Stimulated activated CD8-positive, alpha-beta memory T cell treated with anti-CD3 and anti-CD28 coated beads, Interleukin-4, amount 100 ng/mL, for 24 hours (primary cell): ENCODE measurements around the gene AXL.

ENCODE experiments used
- DNase-seq: peaks from one replicate; pipeline ENCODE4 v3.0.0-alpha.2; 2020; ENCODE audit warnings: low read depth

AXL gene

GRCh38 chr19:41235480-41235879 is 16.5 kb downstream of the AXL start:
- no peak for DNase-seq

GRCh38 chr19:41238244-41238643 is 19.2 kb downstream of the AXL start:
- no peak for DNase-seq

GRCh38 chr19:41239363-41239762 is 20.3 kb downstream of the AXL start:
- DNase-seq = no peak

GRCh38 chr19:41239961-41240574 is 21.0 kb downstream of the AXL start:
- no peak for DNase-seq

GRCh38 chr19:41241859-41242258 is 22.8 kb downstream of the AXL start:
- no peak for DNase-seq

GRCh38 chr19:41244117-41244516 is 25.1 kb downstream of the AXL start:
- DNase-seq = no peak

GRCh38 chr19:41245843-41246242 is 26.8 kb downstream of the AXL start:
- no peak for DNase-seq

- DNase-seq = no peak
These were observed 29.9 kb downstream of the AXL start for GRCh38 chr19:41248895-41249294.

- DNase-seq = no peak
These were observed 30.8 kb downstream of the AXL start for GRCh38 chr19:41249707-41250423.

- no peak for DNase-seq
These were observed 34.6 kb downstream of the AXL start for GRCh38 chr19:41253660-41254059.

GRCh38 chr19:41255171-41255570 is 36.1 kb downstream of the AXL start:
- no peak for DNase-seq

- DNase-seq = no peak
These were observed 42.6 kb downstream of the AXL start for GRCh38 chr19:41261474-41262190.

- DNase-seq = peak; percentile 56
These were observed 44.2 kb downstream of the AXL start for GRCh38 chr19:41263042-41263849.

GRCh38 chr19:41263850-41264580 is 45.0 kb downstream of the AXL start, which contains the start of gene HNRNPUL1:
HNRNPUL1 (plus strand) TSS chr19:41264372; CDS start chr19:41264504, 132 bp downstream.
- DNase-seq = peak; percentile 97

GRCh38 chr19:41264581-41265394 is 45.8 kb downstream of the AXL start:
- DNase-seq = peak; percentile 55

GRCh38 chr19:41265395-41266153 is 46.6 kb downstream of the AXL start:
- DNase-seq = no peak

- no peak for DNase-seq
These were observed 50.0 kb downstream of the AXL start for GRCh38 chr19:41269055-41269454.

- no peak for DNase-seq
These were observed 50.5 kb downstream of the AXL start for GRCh38 chr19:41269571-41269970.

- no peak for DNase-seq
These were observed 54.1 kb downstream of the AXL start for GRCh38 chr19:41273076-41273475.

- DNase-seq = no peak
These were observed 55.8 kb downstream of the AXL start for GRCh38 chr19:41274802-41275201.
